HG02588 (cell line): ENCODE measurements around the gene LINGO4.

Experiments used
- ATAC-seq: cut with Tn5 transposase; IDR thresholded peaks from one replicate; pipeline ENCODE4 v1.9.1; 2021; ENCODE audit warnings: mild to moderate bottlenecking, moderate library complexity; ENCODE audit not compliant: unreplicated experiment

Gene LINGO4

DNA sequence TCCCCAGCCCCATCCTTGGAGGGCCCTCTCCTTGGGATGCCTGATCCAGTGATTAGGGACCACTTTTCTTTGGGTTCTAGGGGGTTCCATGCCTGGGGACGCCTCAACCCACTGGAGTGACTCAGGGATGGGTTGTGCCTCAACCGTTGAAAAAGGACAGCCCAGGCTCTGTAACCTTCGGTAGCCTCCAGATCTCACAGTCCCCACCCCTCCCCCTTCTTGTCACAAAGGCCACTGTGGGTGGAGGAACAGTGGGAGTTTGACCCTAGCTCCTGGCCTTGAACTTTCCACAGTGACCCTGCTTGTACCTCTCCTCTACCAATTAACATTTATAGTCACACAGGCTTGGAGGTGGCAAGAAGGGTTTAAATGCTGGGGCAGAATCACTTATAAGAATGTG is 29.0 kb upstream of the LINGO4 start:
- no peak for ATAC-seq

- no peak for ATAC-seq
These were observed 28.1 kb upstream of the LINGO4 start for GRCh38 chr1:151833172-151833900.

DNA sequence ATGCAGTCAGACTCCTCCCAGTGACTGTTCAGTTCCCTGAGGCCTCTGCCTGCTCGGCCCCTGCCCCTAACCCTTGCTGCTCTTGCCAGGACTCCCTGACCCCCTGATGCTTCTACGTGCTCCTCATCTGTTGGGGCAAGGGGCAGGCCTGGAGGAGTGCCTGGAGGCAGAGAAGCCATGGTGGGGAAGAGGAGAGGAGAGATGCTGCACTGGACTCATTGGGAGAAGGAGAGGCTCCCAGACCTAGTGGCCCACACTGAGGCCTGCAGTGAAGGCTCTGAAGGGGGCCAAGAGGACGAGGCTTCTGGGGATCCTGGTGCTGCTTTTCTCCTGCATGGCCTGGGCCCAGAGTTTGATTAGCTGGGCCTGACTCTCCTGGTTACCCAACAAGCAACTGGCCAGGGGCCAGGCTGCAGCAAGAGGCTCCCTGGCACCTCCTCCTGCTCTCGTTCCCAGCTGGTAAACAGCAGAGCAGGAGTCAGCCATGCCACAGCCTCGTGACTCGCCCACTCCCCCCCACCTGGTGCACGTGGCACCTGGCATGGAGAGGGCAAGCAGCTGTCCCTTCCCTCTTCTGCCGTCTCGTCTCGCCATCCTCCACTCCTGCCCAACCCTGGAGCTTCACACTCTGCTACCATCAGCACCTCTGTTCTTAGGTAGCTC is 27.2 kb upstream of the LINGO4 start:
- ATAC-seq = no peak

GRCh38 chr1:151831605-151832004 is 26.4 kb upstream of the LINGO4 start, which contains the start of gene RORC:
TSS of gene RORC (minus strand) at chr1:151831802. CDS start at chr1:151831764, 38 bp downstream.
- ATAC-seq = no peak

- no peak for ATAC-seq
These were observed 26.0 kb upstream of the LINGO4 start for GRCh38 chr1:151831256-151831591.

- ATAC-seq = no peak
These were observed 24.8 kb upstream of the LINGO4 start for GRCh38 chr1:151830055-151830454.

DNA sequence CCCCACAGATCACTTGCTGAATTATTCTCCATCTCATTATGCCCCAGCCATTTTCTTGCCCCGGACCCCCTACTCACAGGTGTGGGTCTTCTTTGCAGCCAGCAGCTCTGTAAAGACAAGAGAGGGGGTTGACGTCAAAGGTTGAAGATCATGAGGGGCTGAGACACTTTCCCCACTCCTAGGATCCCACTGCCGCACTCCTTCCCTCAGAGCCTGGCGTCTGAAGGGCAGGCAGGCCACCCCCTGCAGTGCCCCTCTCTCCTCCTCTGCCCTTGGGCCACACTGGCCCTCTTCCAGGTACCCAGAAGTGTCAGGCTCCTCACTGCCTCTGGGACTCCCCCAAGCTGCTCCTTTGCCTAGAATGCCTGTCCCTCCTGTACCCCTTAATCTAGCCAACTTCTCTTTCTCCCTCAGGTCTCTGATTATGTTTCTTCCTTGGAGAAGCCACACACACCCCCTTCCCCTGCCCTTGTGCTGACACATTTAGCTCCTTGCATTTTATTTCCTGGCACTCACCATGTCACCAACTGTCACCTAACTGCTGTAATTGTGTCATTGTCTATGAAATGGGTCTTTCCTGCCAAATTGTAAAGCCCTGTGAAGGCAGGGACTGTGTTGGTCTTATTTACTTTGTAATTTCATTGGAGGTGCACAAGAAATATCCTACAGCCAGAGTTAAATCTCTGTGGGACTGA is 24.3 kb upstream of the LINGO4 start:
- ATAC-seq = no peak

- no peak for ATAC-seq
These were observed 23.7 kb upstream of the LINGO4 start for GRCh38 chr1:151828921-151829320.

DNA sequence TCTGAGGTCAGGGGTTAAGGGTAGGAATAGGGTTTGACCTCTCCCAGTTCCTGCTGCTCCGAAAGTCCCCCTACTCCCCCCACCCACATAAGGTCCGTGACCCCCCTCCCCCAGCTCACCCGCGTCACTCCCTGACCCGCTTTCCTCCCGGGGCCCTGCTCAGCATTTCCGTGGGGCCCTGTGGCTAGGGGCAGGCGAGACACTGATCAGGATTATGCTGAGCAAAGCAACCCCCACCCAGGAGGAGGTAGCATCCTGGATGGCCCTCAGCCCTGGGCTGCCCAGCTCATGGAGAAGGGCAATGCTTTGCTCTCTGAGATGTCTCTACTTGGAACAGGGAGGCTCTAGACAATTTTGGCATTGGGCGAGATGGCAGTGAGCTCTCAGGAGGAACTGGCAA is 22.6 kb upstream of the LINGO4 start:
- ATAC-seq = no peak

- ATAC-seq = no peak
These were observed 20.8 kb upstream of the LINGO4 start for GRCh38 chr1:151825751-151826660.

DNA sequence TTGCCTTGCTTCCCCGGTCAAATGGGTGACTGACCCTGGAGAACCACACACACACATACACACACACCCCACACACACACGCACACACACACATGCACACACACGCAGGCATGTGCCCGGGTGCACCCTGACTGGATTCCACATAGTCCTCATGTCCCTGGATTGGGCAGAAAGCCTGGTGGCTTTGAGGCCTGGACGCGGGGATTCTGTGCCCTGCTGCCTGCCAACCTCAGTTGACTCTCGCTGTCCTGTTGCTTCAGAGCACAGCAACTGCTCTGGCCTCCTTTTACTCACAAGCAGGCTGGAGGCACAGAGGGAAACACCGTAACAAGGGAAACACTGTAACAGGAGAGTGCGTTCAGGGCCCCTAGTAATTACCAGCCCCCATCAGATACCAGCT is 20.0 kb upstream of the LINGO4 start:
- ATAC-seq = no peak

DNA sequence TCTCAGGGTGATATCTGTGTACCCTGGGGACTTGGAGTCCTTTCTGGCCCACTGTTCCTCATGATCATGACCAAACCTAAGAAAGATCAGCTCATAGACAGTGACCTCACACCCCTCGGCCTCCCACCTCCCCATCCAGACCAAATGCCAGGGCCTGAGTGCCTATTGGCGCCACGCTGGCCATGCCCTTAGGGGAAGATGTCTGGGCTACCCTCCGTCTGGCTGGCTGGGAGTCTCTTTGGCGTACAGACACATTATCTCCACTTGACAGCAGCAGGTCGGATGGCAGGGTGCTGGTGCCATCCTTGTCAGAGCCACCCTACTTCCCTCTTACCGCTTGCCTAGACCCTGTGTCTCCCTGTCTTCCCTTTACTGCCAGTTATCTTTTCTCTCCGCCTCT is 18.0 kb upstream of the LINGO4 start:
- ATAC-seq = no peak

GRCh38 chr1:151822404-151822803 is 17.2 kb upstream of the LINGO4 start:
- no peak for ATAC-seq

- no peak for ATAC-seq
These were observed 15.7 kb upstream of the LINGO4 start for GRCh38 chr1:151820940-151821339.

GRCh38 chr1:151819976-151820623 is 14.9 kb upstream of the LINGO4 start:
- ATAC-seq = no peak

- ATAC-seq = no peak
These were observed 14.1 kb upstream of the LINGO4 start for GRCh38 chr1:151819227-151819835.

DNA sequence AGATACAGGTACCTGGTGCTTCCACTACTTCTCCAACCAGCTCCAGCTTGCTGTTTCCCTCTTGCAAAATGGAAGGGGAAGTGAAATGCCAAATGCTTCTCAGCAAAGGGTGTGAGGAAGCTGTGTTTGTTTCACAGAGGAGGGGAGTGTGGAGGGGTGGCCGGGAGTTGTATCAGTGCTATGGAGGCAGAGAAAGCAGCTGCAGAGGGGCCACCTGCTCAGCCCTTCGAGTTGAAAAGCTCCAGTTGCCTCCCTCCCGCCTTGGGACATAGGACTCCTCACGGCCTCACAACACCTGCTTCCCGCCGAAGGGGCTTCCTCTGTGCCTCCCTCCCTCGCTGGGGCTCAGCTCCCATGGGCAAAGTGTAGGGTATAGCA is 12.1 kb upstream of the LINGO4 start:
- no peak for ATAC-seq

- ATAC-seq = no peak
These were observed 11.5 kb upstream of the LINGO4 start for GRCh38 chr1:151816548-151817352.

DNA sequence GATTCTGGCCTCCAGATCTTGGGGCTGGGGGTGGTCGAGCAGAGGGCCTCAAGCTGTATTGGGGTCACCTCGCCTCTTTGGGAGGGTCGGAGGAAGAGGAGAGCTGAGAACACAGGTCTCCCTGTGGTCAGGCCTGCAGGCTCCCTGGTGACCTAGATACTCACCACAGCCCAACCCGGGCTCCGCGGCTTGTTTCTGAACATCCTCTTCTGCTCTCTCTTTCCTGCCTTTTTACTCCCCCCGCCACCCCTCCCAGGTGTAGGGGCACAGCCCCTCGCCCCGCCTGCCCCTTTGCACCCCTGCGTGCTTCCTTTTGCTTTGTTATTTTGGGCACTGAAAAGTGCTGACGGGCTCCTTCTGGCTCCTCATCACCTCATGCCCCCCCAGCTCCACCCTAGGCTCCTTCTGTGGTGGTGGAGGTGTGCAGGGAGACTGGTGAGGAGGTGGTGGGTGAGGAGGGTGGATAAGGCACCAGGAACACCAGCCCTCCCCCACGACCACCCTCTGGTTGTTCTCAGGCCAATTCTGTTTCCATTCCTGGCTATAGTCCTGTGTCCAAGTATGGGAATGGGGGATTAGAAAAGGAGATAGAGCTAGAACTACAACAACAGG is 10.6 kb upstream of the LINGO4 start:
- no peak for ATAC-seq
